Esophagus muscularis mucosa (tissue), 4 donors: ENCODE measurements around the gene SKAP2.

ENCODE experiments used
- CTCF ChIP-seq, 3 experiments: fragments of 200-600 bp in 2 of 3; fragments of 450-650 bp in 1 of 3; sonication (generic) in 2 of 3; IDR thresholded peaks; one replicate each; pipeline ENCODE4 v1.5.1; 2017 to 2019; ENCODE audit warnings: antibody characterized with exemption in 3 of 3, mild to moderate bottlenecking in 2 of 3, moderate library complexity in 1 of 3
- EP300 ChIP-seq: sonication (generic); formaldehyde crosslinking; IDR thresholded peaks from one replicate; pipeline ENCODE4 v1.6.1; 2017; ENCODE audit warnings: antibody characterized with exemption
- POLR2A ChIP-seq: fragments of 450-650 bp; IDR thresholded peaks from one replicate; pipeline ENCODE4 v1.6.1; 2017; ENCODE audit warnings: antibody characterized with exemption, moderate library complexity, mild to moderate bottlenecking, low read depth
- POLR2AphosphoS5 ChIP-seq, 2 donors: sonication (generic); formaldehyde crosslinking; IDR thresholded peaks; one replicate each; pipeline ENCODE4 v1.6.1; 2017; ENCODE audit warnings: antibody characterized with exemption in 2 of 2

DNA sequence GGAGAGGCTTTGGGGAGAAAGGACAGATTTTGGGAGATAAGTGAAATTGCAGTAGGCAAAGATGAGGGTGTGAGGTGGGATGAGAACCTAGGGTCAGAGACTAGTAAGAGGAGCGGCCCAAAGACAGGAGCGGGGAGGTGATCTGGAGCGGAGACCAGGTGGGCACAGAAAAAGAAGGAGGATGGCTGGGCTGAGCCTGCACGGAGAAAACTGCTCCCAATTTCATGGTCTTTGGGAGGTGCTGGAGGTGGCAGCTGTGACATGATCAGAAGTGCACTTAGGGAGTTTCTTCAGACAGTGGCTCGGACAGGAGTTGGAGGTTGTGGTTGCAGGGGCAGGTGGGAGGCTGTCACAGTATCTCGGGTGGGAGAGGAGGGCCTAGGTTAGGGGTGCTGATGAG lies 232.8 kb downstream of the SKAP2 start:
- TF ChIP-seq POLR2A = no peak
- TF ChIP-seq CTCF (IDR thresholded peaks at IDR 0.05) = no peak
- TF ChIP-seq EP300 = no peak
- TF ChIP-seq POLR2AphosphoS5 (IDR thresholded peaks at IDR 0.05) = no peak
